Measurements from ENCODE around the gene GXYLT1. TPM values are rescaled to one million over a fixed set of nuclear protein-coding genes. Genes with fewer than 3 reads are reported as not detected.

Gene GXYLT1
- total RNA-seq, 4 donors from 2014 or later, result 7.4 to 14.7 (median 10.7) TPM

DNA sequence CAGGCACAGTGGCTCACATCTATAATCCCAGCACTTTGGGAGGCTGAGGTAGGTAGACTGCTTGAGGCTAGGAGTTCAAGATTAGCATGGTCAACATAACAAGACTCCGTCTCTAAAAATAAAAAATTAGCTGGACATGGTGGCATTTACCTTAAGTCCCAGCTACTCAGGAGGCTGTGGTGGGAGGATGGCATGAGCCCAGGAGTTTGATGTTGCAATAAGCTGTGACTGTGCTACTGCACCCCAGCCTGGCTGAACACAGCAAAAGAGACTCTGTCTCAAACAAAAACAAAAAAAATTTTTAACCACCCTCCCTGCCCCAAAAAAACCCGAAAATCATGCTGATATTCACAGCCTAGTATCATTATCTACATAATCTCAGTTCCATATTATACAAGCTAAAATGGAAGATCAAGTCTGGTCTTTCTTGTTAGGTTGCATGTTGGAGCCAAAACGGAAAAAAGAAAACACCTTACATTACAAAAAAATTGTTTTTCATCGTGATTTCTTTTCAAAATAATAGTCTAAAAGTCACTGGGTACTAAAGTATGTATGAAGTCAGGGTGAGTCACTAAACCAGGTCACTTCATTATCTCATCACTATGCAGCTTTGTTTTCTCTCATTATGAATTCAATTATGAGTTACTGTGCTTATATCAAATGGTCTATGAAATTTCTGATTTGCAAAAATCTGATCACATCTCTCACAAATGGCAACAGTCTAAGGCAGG lies 13.8 kb downstream of the GXYLT1 start:
- H3K27ac ChIP-seq, result no peak overlapping the region
- no peaks in the 10 kb centered on the region for H3K4me1 ChIP-seq
- no peak for DNase-seq
- H3K9me3 ChIP-seq, result no peaks in the 10 kb centered on the region
- H3K27me3 ChIP-seq, result no peaks in the 10 kb centered on the region
- TF ChIP-seq CTCF (IDR thresholded peaks at IDR 0.05) (no peak), POLR2A (IDR thresholded peaks at IDR 0.05) (no peak)
- no peak overlapping the region for H3K4me3 ChIP-seq
- H3K36me3 ChIP-seq, result no peaks in the 10 kb centered on the region

DNA sequence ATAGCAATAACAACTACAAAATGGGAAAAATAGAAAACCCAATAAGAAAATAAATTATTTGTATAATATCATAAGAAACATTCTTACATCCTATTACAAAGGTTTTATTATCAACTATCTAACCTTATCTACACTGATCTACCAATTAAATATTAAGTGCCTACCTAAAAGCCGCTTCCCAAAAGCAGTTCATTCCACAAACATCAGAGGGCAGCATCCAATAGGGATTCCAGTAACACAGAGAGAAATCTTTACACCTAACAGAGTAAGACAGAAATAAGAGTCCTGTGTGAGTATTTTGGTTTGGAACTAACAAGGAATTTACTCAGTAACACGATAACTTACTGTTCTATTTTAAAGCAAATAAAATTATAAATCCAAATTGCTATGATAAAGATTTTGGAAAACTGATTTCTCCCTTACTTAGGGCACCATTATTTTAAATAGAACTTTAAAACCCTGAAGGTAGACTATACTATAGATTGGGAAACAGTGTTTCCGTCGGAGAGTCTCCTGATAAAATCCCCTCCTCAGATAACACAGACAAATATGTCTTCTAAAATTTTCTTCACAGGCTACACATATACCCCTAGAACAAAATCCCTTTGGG lies 15.0 kb downstream of the GXYLT1 start:
- Histone ChIP-seq H3K36me3 (no peaks in the 10 kb centered on the region), H3K27me3 (no peaks in the 10 kb centered on the region), H3K9me3 (no peaks in the 10 kb centered on the region), H3K4me3 (no peak overlapping the region), H3K4me1 (no peaks in the 10 kb centered on the region), H3K27ac (no peak overlapping the region)
- DNase-seq, result peak in 1 of 3 donors; percentile 59
- TF ChIP-seq POLR2A (IDR thresholded peaks at IDR 0.05) (no peak), CTCF (IDR thresholded peaks at IDR 0.05) (peak; percentile 17 to 90 (median 75))

DNA sequence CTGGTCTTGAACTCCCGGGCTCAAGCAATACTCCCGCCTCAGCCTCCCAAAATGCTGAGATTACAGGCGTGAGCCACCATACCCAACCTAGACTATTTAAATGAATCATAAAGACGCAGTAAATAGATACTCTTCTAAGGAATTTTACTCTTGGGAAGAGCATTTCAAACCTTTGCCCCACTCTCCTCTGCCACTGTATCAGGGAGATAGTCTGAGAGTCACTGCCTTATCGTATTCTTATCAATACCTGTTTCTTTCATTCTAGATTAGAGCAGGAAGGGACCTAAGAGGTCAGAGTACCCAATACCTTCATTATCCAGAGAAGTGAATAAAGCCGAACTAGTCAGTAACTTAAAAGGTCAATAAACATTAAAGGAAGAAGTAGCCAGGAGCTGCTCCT lies 15.8 kb downstream of the GXYLT1 start:
- no peaks in the 10 kb centered on the region for H3K36me3 ChIP-seq
- DNase-seq, result no peak
- peak overlapping the region in 1 of 4 donors; percentile 15 for H3K27ac ChIP-seq
- no peak overlapping the region for H3K4me3 ChIP-seq
- H3K27me3 ChIP-seq, result no peaks in the 10 kb centered on the region
- H3K9me3 ChIP-seq, result no peaks in the 10 kb centered on the region
- H3K4me1 ChIP-seq, result no peaks in the 10 kb centered on the region
- no peak for TF ChIP-seq CTCF (IDR thresholded peaks at IDR 0.05)
- no peak for TF ChIP-seq POLR2A (IDR thresholded peaks at IDR 0.05)

DNA sequence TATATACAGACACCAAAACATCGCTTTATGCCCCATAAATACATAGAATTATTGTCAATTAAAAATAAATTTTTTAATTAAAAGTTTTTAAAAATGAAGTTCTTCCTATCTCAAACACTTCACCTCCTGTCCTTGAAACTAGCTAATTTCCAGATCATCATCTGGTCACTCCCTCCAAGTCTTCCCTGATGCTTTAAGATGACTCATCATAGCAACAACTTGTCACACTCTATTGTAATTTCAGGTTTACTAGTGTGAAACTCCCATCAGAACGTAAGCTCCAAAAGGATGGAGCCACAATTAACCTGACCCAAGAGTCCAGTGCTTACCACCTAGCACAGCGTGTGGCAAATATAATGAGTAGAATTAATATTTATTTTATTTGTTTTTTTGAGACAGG lies 16.3 kb downstream of the GXYLT1 start:
- Histone ChIP-seq H3K9me3 (no peaks in the 10 kb centered on the region), H3K36me3 (no peaks in the 10 kb centered on the region), H3K27ac (peak overlapping the region in 1 of 4 donors; percentile 15), H3K4me3 (no peak overlapping the region), H3K4me1 (no peaks in the 10 kb centered on the region), H3K27me3 (no peaks in the 10 kb centered on the region)
- TF ChIP-seq POLR2A (IDR thresholded peaks at IDR 0.05), result no peak
- TF ChIP-seq CTCF (IDR thresholded peaks at IDR 0.05), result no peak
- DNase-seq, result no peak

- TF ChIP-seq CTCF (IDR thresholded peaks at IDR 0.05), result no peak
- no peak for TF ChIP-seq POLR2A (IDR thresholded peaks at IDR 0.05)
- no peak for DNase-seq
- no peaks in the 10 kb centered on the region for H3K4me1 ChIP-seq
These were observed 17.7 kb downstream of the GXYLT1 start for GRCh38 chr12:42126963-42127362.

More at GRCh38 chr12:42126963-42127362, 17.7 kb downstream of the GXYLT1 start:
- Histone ChIP-seq H3K4me3 (no peak overlapping the region), H3K27me3 (no peaks in the 10 kb centered on the region), H3K9me3 (no peaks in the 10 kb centered on the region), H3K27ac (no peak overlapping the region), H3K36me3 (no peaks in the 10 kb centered on the region)

Data from Peyer's patch (tissue), 4 donors.